GM23338 (cell line): Measurements from ENCODE around the gene STK11IP. TPM values are rescaled to one million over a fixed set of nuclear protein-coding genes. Genes with fewer than 3 reads are reported as not detected.

Experiments used
- ATAC-seq: fragments of 200-7000 bp; cut with Tn5 transposase; 3 replicates; pipeline ENCODE4 v1.9.1; 2020
- DNase-seq: peaks from one replicate; pipeline ENCODE4 v3.0.0-alpha.2; 2015; ENCODE audit warnings: low spot score
- H2AFZ ChIP-seq: fragments of 200-600 bp; sonication (generic); 2 replicates; pipeline ENCODE4 v1.8.0; 2016; ENCODE audit warnings: antibody characterized with exemption, mild to moderate bottlenecking, moderate library complexity
- H3F3A ChIP-seq: fragments of 200-600 bp; sonication (generic); replicated peaks from 2 replicates; pipeline ENCODE4 v1.8.0; 2017; ENCODE audit warnings: antibody characterized with exemption, mixed run types, low read depth
- H3K27ac ChIP-seq: fragments of 200-600 bp; sonication (generic); 2 replicates; pipeline ENCODE4 v1.6.1; 2016; ENCODE audit warnings: low read depth
- H3K27me3 ChIP-seq: fragments of 200-600 bp; sonication (generic); 2 replicates; pipeline ENCODE4 v1.8.0; 2016; ENCODE audit warnings: mild to moderate bottlenecking, mixed run types, moderate library complexity; ENCODE audit not compliant: insufficient read depth
- H3K36me3 ChIP-seq: fragments of 200-600 bp; sonication (generic); 2 replicates; pipeline ENCODE4 v1.8.0; 2016; ENCODE audit warnings: mild to moderate bottlenecking; ENCODE audit not compliant: insufficient read depth
- H3K4me1 ChIP-seq: fragments of 200-600 bp; sonication (generic); 2 replicates; pipeline ENCODE4 v1.8.0; 2016; ENCODE audit warnings: mild to moderate bottlenecking, moderate library complexity; ENCODE audit not compliant: insufficient read depth
- H3K4me2 ChIP-seq: fragments of 200-600 bp; sonication (generic); 2 replicates; pipeline ENCODE4 v1.7.1; 2017; ENCODE audit warnings: mixed run types
- H3K4me3 ChIP-seq: fragments of 200-600 bp; sonication (generic); 2 replicates; pipeline ENCODE4 v1.6.1; 2016; ENCODE audit warnings: mixed run types
- H3K79me2 ChIP-seq: fragments of 200-600 bp; sonication (generic); replicated peaks from 2 replicates; pipeline ENCODE4 v1.8.0; 2017; ENCODE audit warnings: mild to moderate bottlenecking; ENCODE audit not compliant: insufficient read depth
- H3K9me2 ChIP-seq: fragments of 200-600 bp; sonication (generic); 2 replicates; pipeline ENCODE4 v1.8.0; 2017; ENCODE audit not compliant: insufficient read depth
- H4K20me1 ChIP-seq: fragments of 200-600 bp; sonication (generic); replicated peaks from 2 replicates; pipeline ENCODE4 v1.8.0; 2017; ENCODE audit warnings: mild to moderate bottlenecking; ENCODE audit not compliant: insufficient read depth
- H3K27ac Mint-ChIP-seq: 2 replicates; pipeline ENCODE4 v1.8.0; 2020; ENCODE audit warnings: inconsistent platforms, mild to moderate bottlenecking, moderate library complexity, mixed read lengths
- H3K27me3 Mint-ChIP-seq: 3 replicates; pipeline ENCODE4 v1.8.0; 2022; ENCODE audit warnings: low read depth, mild to moderate bottlenecking, moderate library complexity, mixed read lengths, inconsistent platforms; ENCODE audit not compliant: insufficient read depth, poor library complexity
- H3K36me3 Mint-ChIP-seq: 3 replicates; pipeline ENCODE4 v1.8.0; 2021; ENCODE audit warnings: low read depth, mild to moderate bottlenecking, inconsistent platforms, moderate library complexity, mixed read lengths
- H3K4me1 Mint-ChIP-seq: 3 replicates; pipeline ENCODE4 v1.8.0; 2020; ENCODE audit warnings: mild to moderate bottlenecking, inconsistent platforms, mixed read lengths
- H3K4me3 Mint-ChIP-seq: 3 replicates; pipeline ENCODE4 v1.8.0; 2021; ENCODE audit warnings: moderate library complexity, mild to moderate bottlenecking, inconsistent platforms, mixed read lengths
- H3K9me3 Mint-ChIP-seq: 3 replicates; pipeline ENCODE4 v1.8.0; 2020; ENCODE audit warnings: moderate library complexity, mild to moderate bottlenecking, inconsistent platforms, mixed read lengths
- CREB1 ChIP-seq: fragments of 250-450 bp; sonication (Bioruptor Pico); IDR thresholded peaks from 2 replicates; pipeline ENCODE4 v1.5.0; 2020; ENCODE audit warnings: low read depth, mild to moderate bottlenecking, moderate library complexity
- EZH2 ChIP-seq: fragments of 200-600 bp; sonication (generic); IDR thresholded peaks from one replicate; pipeline ENCODE4 v1.8.0; 2017; ENCODE audit warnings: antibody characterized with exemption, mild to moderate bottlenecking, low read depth; ENCODE audit not compliant: unreplicated experiment
- EZH2phosphoT487 ChIP-seq: fragments of 200-600 bp; sonication (generic); IDR thresholded peaks from one replicate; pipeline ENCODE4 v1.8.1; 2018; ENCODE audit warnings: antibody characterized with exemption; ENCODE audit not compliant: unreplicated experiment
- POLR2AphosphoS5 ChIP-seq: IDR thresholded peaks from 2 replicates; pipeline ENCODE4 v1.6.1; 2016; ENCODE audit warnings: antibody characterized with exemption, low read depth
- STAT1 ChIP-seq: IDR thresholded peaks from one replicate; pipeline ENCODE4 v1.6.1; 2016; ENCODE audit warnings: antibody characterized with exemption; ENCODE audit not compliant: unreplicated experiment
- ZNF114 ChIP-seq: fragments of 250-450 bp; sonication (Bioruptor Pico); IDR thresholded peaks from 2 replicates; pipeline ENCODE4 v1.5.0; 2020; ENCODE audit warnings: mild to moderate bottlenecking, moderate library complexity
- polyA plus RNA-seq: library from polyadenylated mRNA; unstranded; fragments of >200 nt; fragmentation: Nextera tagmentation; extraction: Ambion mirVana; gene quantifications from 2 replicates; pipeline ENCODE4 v1.2.1, GENCODE V29; 2016
- total RNA-seq: library from RNA; depleted of rRNA; stranded (reverse); fragments of >200 nt; shearing (Covaris generic); gene quantifications from 2 replicates; pipeline ENCODE4 v1.2.3, GENCODE V29; 2014
- TF ChIP-seq, protein P1 (sequence below): fragments of 250-450 bp; sonication (Bioruptor Pico); IDR thresholded peaks from 2 replicates; pipeline ENCODE4 v1.5.0; 2020; ENCODE audit warnings: mild to moderate bottlenecking, moderate library complexity

STK11IP gene
- total and polyA plus RNA-seq, 2 experiments from 2014 or later, result 16.6 to 28.1 TPM

DNA sequence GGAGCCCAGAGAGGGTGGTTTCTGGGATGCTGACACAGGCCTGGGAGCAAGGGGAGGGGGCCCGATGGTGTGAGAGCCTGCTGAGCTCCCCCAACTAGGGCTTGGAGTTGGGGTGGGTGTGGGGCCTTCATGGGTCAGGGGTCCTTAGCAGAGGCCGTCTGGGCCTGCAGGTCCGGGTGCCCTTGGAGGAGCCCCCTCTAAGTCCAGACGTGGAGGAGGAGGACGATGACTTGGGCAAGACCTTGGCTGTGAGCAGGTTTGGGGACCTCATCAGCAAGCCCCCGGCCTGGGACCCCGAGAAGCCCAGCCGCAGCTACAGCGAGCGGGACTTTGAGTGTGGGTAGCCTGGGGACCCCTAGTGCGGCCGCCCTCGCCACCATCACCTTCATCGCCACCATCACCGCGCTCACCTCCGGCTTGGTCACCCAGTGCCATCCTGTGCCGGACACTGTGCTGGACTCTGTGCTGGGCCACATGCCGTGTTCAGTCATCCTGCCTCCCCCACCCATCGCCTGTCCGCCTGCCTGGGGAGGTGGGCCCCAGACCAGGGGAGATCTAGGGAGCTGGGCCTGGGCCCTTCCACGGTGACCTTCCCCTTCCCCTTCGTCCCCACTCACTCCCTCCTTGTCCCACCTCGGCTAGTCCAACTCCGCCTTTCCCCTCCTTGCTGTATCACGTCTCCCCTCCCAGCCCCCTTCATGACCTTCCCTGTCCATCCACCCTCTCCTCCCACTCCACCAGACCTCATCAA lies 30.8 kb downstream of the STK11IP start (continued):
- TF ChIP-seq, protein P1, sequence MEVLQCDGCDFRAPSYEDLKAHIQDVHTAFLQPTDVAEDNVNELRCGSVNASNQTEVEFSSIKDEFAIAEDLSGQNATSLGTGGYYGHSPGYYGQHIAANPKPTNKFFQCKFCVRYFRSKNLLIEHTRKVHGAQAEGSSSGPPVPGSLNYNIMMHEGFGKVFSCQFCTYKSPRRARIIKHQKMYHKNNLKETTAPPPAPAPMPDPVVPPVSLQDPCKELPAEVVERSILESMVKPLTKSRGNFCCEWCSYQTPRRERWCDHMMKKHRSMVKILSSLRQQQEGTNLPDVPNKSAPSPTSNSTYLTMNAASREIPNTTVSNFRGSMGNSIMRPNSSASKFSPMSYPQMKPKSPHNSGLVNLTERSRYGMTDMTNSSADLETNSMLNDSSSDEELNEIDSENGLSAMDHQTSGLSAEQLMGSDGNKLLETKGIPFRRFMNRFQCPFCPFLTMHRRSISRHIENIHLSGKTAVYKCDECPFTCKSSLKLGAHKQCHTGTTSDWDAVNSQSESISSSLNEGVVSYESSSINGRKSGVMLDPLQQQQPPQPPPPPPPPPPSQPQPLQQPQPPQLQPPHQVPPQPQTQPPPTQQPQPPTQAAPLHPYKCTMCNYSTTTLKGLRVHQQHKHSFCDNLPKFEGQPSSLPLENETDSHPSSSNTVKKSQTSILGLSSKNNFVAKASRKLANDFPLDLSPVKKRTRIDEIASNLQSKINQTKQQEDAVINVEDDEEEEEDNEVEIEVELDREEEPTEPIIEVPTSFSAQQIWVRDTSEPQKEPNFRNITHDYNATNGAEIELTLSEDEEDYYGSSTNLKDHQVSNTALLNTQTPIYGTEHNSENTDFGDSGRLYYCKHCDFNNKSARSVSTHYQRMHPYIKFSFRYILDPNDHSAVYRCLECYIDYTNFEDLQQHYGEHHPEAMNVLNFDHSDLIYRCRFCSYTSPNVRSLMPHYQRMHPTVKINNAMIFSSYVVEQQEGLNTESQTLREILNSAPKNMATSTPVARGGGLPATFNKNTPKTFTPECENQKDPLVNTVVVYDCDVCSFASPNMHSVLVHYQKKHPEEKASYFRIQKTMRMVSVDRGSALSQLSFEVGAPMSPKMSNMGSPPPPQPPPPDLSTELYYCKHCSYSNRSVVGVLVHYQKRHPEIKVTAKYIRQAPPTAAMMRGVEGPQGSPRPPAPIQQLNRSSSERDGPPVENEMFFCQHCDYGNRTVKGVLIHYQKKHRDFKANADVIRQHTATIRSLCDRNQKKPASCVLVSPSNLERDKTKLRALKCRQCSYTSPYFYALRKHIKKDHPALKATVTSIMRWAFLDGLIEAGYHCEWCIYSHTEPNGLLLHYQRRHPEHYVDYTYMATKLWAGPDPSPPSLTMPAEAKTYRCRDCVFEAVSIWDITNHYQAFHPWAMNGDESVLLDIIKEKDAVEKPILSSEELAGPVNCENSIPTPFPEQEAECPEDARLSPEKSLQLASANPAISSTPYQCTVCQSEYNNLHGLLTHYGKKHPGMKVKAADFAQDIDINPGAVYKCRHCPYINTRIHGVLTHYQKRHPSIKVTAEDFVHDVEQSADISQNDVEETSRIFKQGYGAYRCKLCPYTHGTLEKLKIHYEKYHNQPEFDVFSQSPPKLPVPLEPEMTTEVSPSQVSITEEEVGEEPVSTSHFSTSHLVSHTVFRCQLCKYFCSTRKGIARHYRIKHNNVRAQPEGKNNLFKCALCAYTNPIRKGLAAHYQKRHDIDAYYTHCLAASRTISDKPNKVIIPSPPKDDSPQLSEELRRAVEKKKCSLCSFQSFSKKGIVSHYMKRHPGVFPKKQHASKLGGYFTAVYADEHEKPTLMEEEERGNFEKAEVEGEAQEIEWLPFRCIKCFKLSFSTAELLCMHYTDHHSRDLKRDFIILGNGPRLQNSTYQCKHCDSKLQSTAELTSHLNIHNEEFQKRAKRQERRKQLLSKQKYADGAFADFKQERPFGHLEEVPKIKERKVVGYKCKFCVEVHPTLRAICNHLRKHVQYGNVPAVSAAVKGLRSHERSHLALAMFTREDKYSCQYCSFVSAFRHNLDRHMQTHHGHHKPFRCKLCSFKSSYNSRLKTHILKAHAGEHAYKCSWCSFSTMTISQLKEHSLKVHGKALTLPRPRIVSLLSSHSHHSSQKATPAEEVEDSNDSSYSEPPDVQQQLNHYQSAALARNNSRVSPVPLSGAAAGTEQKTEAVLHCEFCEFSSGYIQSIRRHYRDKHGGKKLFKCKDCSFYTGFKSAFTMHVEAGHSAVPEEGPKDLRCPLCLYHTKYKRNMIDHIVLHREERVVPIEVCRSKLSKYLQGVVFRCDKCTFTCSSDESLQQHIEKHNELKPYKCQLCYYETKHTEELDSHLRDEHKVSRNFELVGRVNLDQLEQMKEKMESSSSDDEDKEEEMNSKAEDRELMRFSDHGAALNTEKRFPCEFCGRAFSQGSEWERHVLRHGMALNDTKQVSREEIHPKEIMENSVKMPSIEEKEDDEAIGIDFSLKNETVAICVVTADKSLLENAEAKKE, result no peak
- TF ChIP-seq CREB1 (no peak), EZH2phosphoT487 (no peak), ZNF114 (CRISPR knock-in tag) (no peak), STAT1 (no peak)

DNA sequence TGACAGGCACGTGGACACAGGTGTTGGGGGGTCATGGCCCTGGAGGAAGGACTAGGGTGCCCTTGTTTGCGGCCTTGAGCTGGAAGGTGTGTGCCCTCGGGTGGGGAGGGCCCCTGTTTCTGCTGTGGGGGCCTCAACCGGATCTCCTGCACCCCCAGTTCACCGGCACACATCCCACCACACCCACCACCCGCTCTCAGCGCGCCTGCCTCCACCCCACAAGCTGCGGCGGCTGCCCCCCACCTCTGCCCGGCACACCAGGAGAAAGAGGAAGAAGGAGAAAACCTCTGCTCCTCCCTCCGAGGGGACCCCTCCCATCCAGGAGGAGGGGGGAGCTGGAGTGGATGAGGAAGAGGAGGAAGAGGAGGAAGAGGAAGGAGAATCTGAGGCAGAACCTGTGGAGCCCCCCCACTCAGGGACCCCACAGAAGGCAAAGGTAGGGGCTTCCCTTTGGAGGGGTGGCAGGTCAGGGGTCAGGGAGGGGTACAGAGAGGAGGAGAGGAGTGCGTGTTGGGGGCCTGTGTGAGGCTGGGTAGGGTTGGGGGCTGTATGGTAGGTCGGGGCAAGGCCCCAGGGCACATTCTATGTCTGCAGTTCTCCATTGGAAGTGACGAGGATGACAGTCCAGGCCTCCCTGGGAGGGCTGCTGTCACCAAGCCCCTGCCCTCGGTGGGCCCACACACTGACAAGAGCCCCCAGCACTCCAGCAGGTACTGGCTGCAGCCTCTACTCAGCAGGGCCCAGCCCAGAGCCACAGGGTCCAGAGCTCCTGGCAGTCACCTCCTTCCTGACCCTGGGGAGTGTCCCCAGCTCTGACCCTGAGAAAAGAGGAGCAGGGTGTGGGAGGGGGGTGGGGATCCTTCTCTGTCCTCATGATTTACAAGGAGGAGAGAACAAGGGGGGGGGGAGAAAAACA lies 31.6 kb downstream of the STK11IP start:
- Mint-ChIP-seq H3K4me3 (peak overlapping the region; percentile 65; the same call in 1 of the 3 replicates), H3K36me3 (peaks cover 2% of the 10 kb centered on the region; the same call in 1 of the 3 replicates), H3K27ac (no peak overlapping the region), H3K9me3 (no peaks in the 10 kb centered on the region; the same call in 1 of the 3 replicates), H3K4me1 (peaks cover 10% of the 10 kb centered on the region; the same call in 1 of the 3 replicates), H3K27me3 (peaks cover 10% of the 10 kb centered on the region)
- Histone ChIP-seq H3K4me1 (peaks cover 4% of the 10 kb centered on the region), H3K4me2 (no peak overlapping the region), H4K20me1 (no peaks in the 10 kb centered on the region), H3K36me3 (no peaks in the 10 kb centered on the region), H3K27me3 (peaks cover 6% of the 10 kb centered on the region; the same call in 1 of the 2 replicates), H3K4me3 (no peak overlapping the region), H3F3A (0 out of 2 replicates have a peak, but pooled peaks cover 5% of the 10 kb centered on the region), H3K9me2 (no peaks in the 10 kb centered on the region), H2AFZ (no peak overlapping the region), H3K79me2 (no peaks in the 10 kb centered on the region), H3K27ac (no peak overlapping the region)
- DNase-seq (no peak), ATAC-seq (no peak)
- TF ChIP-seq POLR2AphosphoS5 (no peak), EZH2 (no peak)
- TF ChIP-seq, protein P1, result no peak
